Mesendoderm (in vitro differentiated cells): ENCODE results near the gene ZNRF3.
A peak's percentile ranks its signal among the peaks of the same experiment; 100 is the strongest.

ENCODE experiments used
- DNase-seq: peaks from one replicate; pipeline ENCODE4 v3.0.0; 2013
- H2AK5ac ChIP-seq: 2 replicates; pipeline ENCODE4 v1.6.1; 2013; ENCODE audit warnings: low read length, inconsistent platforms
- H2BK120ac ChIP-seq: 2 replicates; pipeline ENCODE4 v1.6.1; 2013; ENCODE audit warnings: low read depth, mild to moderate bottlenecking, low read length, moderate library complexity, mixed read lengths
- H2BK15ac ChIP-seq: replicated peaks from 2 replicates; pipeline ENCODE4 v1.6.1; 2013; ENCODE audit warnings: low read depth, mild to moderate bottlenecking, moderate library complexity
- H2BK5ac ChIP-seq: 2 replicates; pipeline ENCODE4 v1.6.1; 2013; ENCODE audit warnings: low read length, inconsistent platforms
- H3K18ac ChIP-seq: 2 replicates; pipeline ENCODE4 v1.6.1; 2013; ENCODE audit warnings: mild to moderate bottlenecking, low read length, mixed read lengths
- H3K23ac ChIP-seq: one replicate; pipeline ENCODE4 v1.6.1; 2013; ENCODE audit warnings: low read length
- H3K27ac ChIP-seq: 2 replicates; pipeline ENCODE4 v1.5.1; 2013; ENCODE audit warnings: low read depth, mild to moderate bottlenecking, inconsistent platforms, low read length, moderate library complexity
- H3K27me3 ChIP-seq: 2 replicates; pipeline ENCODE4 v1.6.1; 2013; ENCODE audit warnings: low read length, control low read depth, mild to moderate bottlenecking, inconsistent platforms; ENCODE audit not compliant: insufficient read depth, poor library complexity
- H3K36me3 ChIP-seq: 2 replicates; pipeline ENCODE4 v1.6.1; 2013; ENCODE audit warnings: low read length, inconsistent platforms; ENCODE audit not compliant: control insufficient read depth, insufficient read depth
- H3K4ac ChIP-seq: one replicate; pipeline ENCODE4 v1.6.1; 2013; ENCODE audit warnings: low read depth, mild to moderate bottlenecking, low read length, moderate library complexity
- H3K4me1 ChIP-seq: 2 replicates; pipeline ENCODE4 v1.6.1; 2013; ENCODE audit warnings: low read depth, low read length, inconsistent platforms; ENCODE audit not compliant: control insufficient read depth
- H3K4me2 ChIP-seq: 2 replicates; pipeline ENCODE4 v1.6.1; 2013; ENCODE audit warnings: low read length
- H3K4me3 ChIP-seq: 2 replicates; pipeline ENCODE4 v1.5.1; 2013; ENCODE audit warnings: mild to moderate bottlenecking, low read length
- H3K56ac ChIP-seq: one replicate; pipeline ENCODE4 v1.6.1; 2013; ENCODE audit warnings: low read length
- H3K79me1 ChIP-seq: 2 replicates; pipeline ENCODE4 v1.6.1; 2013; ENCODE audit warnings: low read length, inconsistent platforms
- H3K79me2 ChIP-seq: 2 replicates; pipeline ENCODE4 v1.6.1; 2013; ENCODE audit warnings: mild to moderate bottlenecking, low read length; ENCODE audit not compliant: control insufficient read depth, insufficient read depth
- H3K9ac ChIP-seq: 2 replicates; pipeline ENCODE4 v1.6.1; 2013; ENCODE audit warnings: low read length, inconsistent platforms
- H4K5ac ChIP-seq: one replicate; pipeline ENCODE4 v1.6.1; 2013; ENCODE audit warnings: low read length
- H4K8ac ChIP-seq: one replicate; pipeline ENCODE4 v1.6.1; 2013; ENCODE audit warnings: low read depth, mild to moderate bottlenecking, control low read depth, low read length, moderate library complexity
- WGBS: extraction: QIAGEN DNeasy Blood & Tissue Kit; methylation state at CpG from one replicate; pipeline ENCODE4 v1.1.7; 2013; ENCODE audit warnings: low lambda C conversion rate, missing lambda C conversion rate; ENCODE audit not compliant: insufficient coverage; ENCODE audit errors: extremely low coverage; 5-methylcytosine and 5-hydroxymethylcytosine counted together

Gene ZNRF3

GRCh38 chr22:29040385-29041275, 157.3 kb downstream of the ZNRF3 start:
- Histone ChIP-seq H3K36me3 (no peaks in the 10 kb centered on the region), H2BK120ac (no peak overlapping the region), H4K8ac (no peak overlapping the region), H3K23ac (no peak overlapping the region), H3K9ac (no peak overlapping the region), H3K79me1 (peaks cover 7% of the 10 kb centered on the region), H3K79me2 (no peaks in the 10 kb centered on the region), H3K4me3 (no peak overlapping the region), H4K5ac (no peak overlapping the region), H3K27me3 (no peaks in the 10 kb centered on the region), H3K56ac (no peak overlapping the region), H2BK5ac (no peak overlapping the region), H3K4me1 (no peaks in the 10 kb centered on the region), H3K4me2 (no peak overlapping the region), H3K18ac (no peak overlapping the region), H3K27ac (no peak overlapping the region), H2BK15ac (no peak overlapping the region), H2AK5ac (no peak overlapping the region), H3K4ac (no peak overlapping the region)
- no CpG with 5 or more reads among the region's 9 CpGs for WGBS
- DNase-seq: peak; percentile 79

GRCh38 chr22:29041408-29041807, 158.0 kb downstream of the ZNRF3 start:
- H3K4me1 ChIP-seq: no peaks in the 10 kb centered on the region
- H3K4me3 ChIP-seq: no peak overlapping the region
- H3K4me2 ChIP-seq: no peak overlapping the region
- no peak for DNase-seq
- H3K27me3 ChIP-seq: no peaks in the 10 kb centered on the region
- no peak overlapping the region for H3K27ac ChIP-seq
- H2BK5ac ChIP-seq: no peak overlapping the region
- no peak overlapping the region for H3K56ac ChIP-seq
- H3K79me2 ChIP-seq: no peaks in the 10 kb centered on the region
- H2BK120ac ChIP-seq: no peak overlapping the region
- H3K79me1 ChIP-seq: peaks cover 7% of the 10 kb centered on the region
- H3K23ac ChIP-seq: no peak overlapping the region
- no peaks in the 10 kb centered on the region for H3K36me3 ChIP-seq
- no peak overlapping the region for H3K18ac ChIP-seq
- WGBS: no CpG with 5 or more reads among the region's 2 CpGs
- no peak overlapping the region for H3K9ac ChIP-seq
- H2BK15ac ChIP-seq: no peak overlapping the region
- H4K8ac ChIP-seq: no peak overlapping the region
- H4K5ac ChIP-seq: no peak overlapping the region
- no peak overlapping the region for H3K4ac ChIP-seq
- no peak overlapping the region for H2AK5ac ChIP-seq

GRCh38 chr22:29043906-29044575, 160.7 kb downstream of the ZNRF3 start:
- no peak overlapping the region for H3K4ac ChIP-seq
- H3K36me3 ChIP-seq: peaks cover 2% of the 10 kb centered on the region
- no peak overlapping the region for H2AK5ac ChIP-seq
- no CpG with 5 or more reads among the region's 7 CpGs for WGBS
- no peak overlapping the region for H4K5ac ChIP-seq
- no peaks in the 10 kb centered on the region for H3K4me1 ChIP-seq
- no peak overlapping the region for H3K4me3 ChIP-seq
- no peak overlapping the region for H2BK120ac ChIP-seq
- no peaks in the 10 kb centered on the region for H3K27me3 ChIP-seq
- no peak overlapping the region for H3K27ac ChIP-seq
- peaks cover 1% of the 10 kb centered on the region for H3K79me1 ChIP-seq
- H3K56ac ChIP-seq: no peak overlapping the region
- no peak overlapping the region for H3K4me2 ChIP-seq
- no peak for DNase-seq
- no peak overlapping the region for H2BK15ac ChIP-seq
- H4K8ac ChIP-seq: no peak overlapping the region
- no peak overlapping the region for H2BK5ac ChIP-seq
- H3K79me2 ChIP-seq: no peaks in the 10 kb centered on the region
- no peak overlapping the region for H3K9ac ChIP-seq
- no peak overlapping the region for H3K23ac ChIP-seq
- no peak overlapping the region for H3K18ac ChIP-seq

DNA sequence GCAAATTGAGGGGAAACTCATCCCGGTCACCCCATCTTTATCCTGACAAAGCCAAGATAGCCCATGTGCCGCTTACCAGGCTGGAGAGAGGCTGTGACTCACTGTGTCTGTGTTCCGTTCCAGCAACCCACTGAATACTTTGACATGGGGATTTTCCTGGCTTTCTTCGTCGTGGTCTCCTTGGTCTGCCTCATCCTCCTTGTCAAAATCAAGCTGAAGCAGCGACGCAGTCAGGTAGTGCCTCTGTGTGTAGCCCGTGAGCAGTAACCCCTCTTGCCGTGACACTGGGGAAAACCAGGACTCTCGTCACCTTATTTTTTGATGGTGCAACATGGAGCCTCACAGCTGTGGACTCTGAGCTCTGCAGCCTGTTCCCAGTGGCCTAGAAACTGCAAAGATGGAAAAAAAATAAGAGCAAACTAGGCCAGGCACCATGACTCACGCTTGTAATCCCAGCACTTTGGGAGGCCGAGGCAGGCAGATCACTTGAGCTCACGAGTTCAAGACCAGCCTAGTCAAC, 161.3 kb downstream of the ZNRF3 start:
- Histone ChIP-seq H2BK120ac (no peak overlapping the region), H3K4ac (no peak overlapping the region), H3K36me3 (peaks cover 2% of the 10 kb centered on the region)

GRCh38 chr22:29048822-29049654, 165.7 kb downstream of the ZNRF3 start:
- no peak overlapping the region for H3K9ac ChIP-seq
- no peak overlapping the region for H4K8ac ChIP-seq
- H3K79me1 ChIP-seq: no peaks in the 10 kb centered on the region
- no CpG with 5 or more reads among the region's 31 CpGs for WGBS
- H3K27me3 ChIP-seq: no peaks in the 10 kb centered on the region
- H3K4ac ChIP-seq: no peak overlapping the region
- peaks cover 2% of the 10 kb centered on the region for H3K36me3 ChIP-seq
- H2BK120ac ChIP-seq: no peak overlapping the region
- no peak overlapping the region for H3K23ac ChIP-seq
- H2AK5ac ChIP-seq: no peak overlapping the region
- no peak overlapping the region for H3K18ac ChIP-seq
- H3K4me3 ChIP-seq: no peak overlapping the region
- no peaks in the 10 kb centered on the region for H3K4me1 ChIP-seq
- DNase-seq: no peak
- H2BK5ac ChIP-seq: no peak overlapping the region
- H3K27ac ChIP-seq: no peak overlapping the region
- H3K79me2 ChIP-seq: no peaks in the 10 kb centered on the region
- H2BK15ac ChIP-seq: no peak overlapping the region
- H4K5ac ChIP-seq: no peak overlapping the region
- H3K4me2 ChIP-seq: no peak overlapping the region
- no peak overlapping the region for H3K56ac ChIP-seq

More for the DNA sequence above, 161.3 kb downstream of the ZNRF3 start:
- no peak for DNase-seq
- Histone ChIP-seq H3K18ac (no peak overlapping the region), H2AK5ac (no peak overlapping the region), H3K23ac (no peak overlapping the region), H4K5ac (no peak overlapping the region), H2BK15ac (no peak overlapping the region), H3K79me1 (no peaks in the 10 kb centered on the region), H3K4me2 (no peak overlapping the region), H3K27me3 (no peaks in the 10 kb centered on the region), H3K4me3 (no peak overlapping the region), H3K56ac (no peak overlapping the region), H4K8ac (no peak overlapping the region), H3K4me1 (no peaks in the 10 kb centered on the region), H2BK5ac (no peak overlapping the region), H3K27ac (no peak overlapping the region), H3K9ac (no peak overlapping the region), H3K79me2 (no peaks in the 10 kb centered on the region)
- WGBS: no CpG with 5 or more reads among the region's 13 CpGs
